ENCODE measurements around the gene UFM1.
"Not testable (repeated sequence)": the region's sequence is repeated elsewhere in the genome, so short reads cannot be mapped to it uniquely, and the experiment has no call there.

DNA sequence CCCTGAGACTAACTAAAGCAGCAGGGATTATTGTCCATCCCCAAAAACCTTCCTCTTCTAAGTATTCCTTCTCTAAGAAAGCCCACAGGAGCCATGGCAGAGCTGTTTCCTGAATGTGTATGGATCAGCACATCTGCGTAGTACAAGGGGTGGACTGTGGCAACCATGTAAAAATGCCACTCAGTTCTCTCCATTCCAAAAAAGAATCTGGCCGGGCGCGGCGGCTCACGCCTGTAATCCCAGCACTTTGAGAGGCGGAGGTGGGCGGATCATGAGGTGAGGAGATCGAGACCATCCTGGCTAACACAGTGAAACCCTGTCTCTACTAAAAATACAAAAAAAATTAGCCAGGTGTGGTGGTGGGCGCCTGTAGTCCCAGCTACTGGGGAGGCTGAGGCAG lies 38.5 kb upstream of the UFM1 start:
- TF ChIP-seq, protein P1, sequence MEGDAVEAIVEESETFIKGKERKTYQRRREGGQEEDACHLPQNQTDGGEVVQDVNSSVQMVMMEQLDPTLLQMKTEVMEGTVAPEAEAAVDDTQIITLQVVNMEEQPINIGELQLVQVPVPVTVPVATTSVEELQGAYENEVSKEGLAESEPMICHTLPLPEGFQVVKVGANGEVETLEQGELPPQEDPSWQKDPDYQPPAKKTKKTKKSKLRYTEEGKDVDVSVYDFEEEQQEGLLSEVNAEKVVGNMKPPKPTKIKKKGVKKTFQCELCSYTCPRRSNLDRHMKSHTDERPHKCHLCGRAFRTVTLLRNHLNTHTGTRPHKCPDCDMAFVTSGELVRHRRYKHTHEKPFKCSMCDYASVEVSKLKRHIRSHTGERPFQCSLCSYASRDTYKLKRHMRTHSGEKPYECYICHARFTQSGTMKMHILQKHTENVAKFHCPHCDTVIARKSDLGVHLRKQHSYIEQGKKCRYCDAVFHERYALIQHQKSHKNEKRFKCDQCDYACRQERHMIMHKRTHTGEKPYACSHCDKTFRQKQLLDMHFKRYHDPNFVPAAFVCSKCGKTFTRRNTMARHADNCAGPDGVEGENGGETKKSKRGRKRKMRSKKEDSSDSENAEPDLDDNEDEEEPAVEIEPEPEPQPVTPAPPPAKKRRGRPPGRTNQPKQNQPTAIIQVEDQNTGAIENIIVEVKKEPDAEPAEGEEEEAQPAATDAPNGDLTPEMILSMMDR (IDR thresholded peaks at IDR 0.05; ENCODE audit: low read length), result not testable (repeated sequence)
- not testable (repeated sequence) for TF ChIP-seq EZH2 (optimal IDR thresholded peaks at IDR 0.05; ENCODE audit: low read depth, low read length); EZH2phosphoT487 (IDR thresholded peaks at IDR 0.05; ENCODE audit: low read length)
